Measurements from ENCODE around the gene APOBEC3G. TPM values are rescaled to one million over a fixed set of nuclear protein-coding genes. Genes with fewer than 3 reads are reported as not detected.

The APOBEC3G gene
- total RNA-seq, 1 donor from 2014 or later = 9.7 TPM

- H3K36me3 ChIP-seq (ENCODE audit: control insufficient read depth, insufficient read depth, low read length) = no peaks in the 10 kb centered on the region
- no peak overlapping the region for H3K4me3 ChIP-seq (ENCODE audit: low read depth, low read length)
- DNase-seq (ENCODE audit: low read depth) = no peak
- no peaks in the 10 kb centered on the region for H3K27me3 ChIP-seq (ENCODE audit: control insufficient read depth, insufficient read depth, low read length)
- no peak for TF ChIP-seq CTCF (IDR thresholded peaks at IDR 0.05; ENCODE audit: insufficient read depth, low read length, poor library complexity, severe bottlenecking)
Measured at GRCh38 chr22:39081598-39081997, 4.5 kb downstream of the APOBEC3G start.

- no peaks in the 10 kb centered on the region for H3K36me3 ChIP-seq (ENCODE audit: control insufficient read depth, insufficient read depth, low read length)
- H3K4me3 ChIP-seq (ENCODE audit: low read depth, low read length) = no peak overlapping the region
- DNase-seq (ENCODE audit: low read depth) = no peak
- H3K27me3 ChIP-seq (ENCODE audit: control insufficient read depth, insufficient read depth, low read length) = no peaks in the 10 kb centered on the region
- no peak for TF ChIP-seq CTCF (IDR thresholded peaks at IDR 0.05; ENCODE audit: insufficient read depth, low read length, poor library complexity, severe bottlenecking)
Measured at GRCh38 chr22:39083212-39084165, 6.4 kb downstream of the APOBEC3G start.

- Histone ChIP-seq H3K27me3 (ENCODE audit: control insufficient read depth, insufficient read depth, low read length) (no peaks in the 10 kb centered on the region), H3K36me3 (ENCODE audit: control insufficient read depth, insufficient read depth, low read length) (no peaks in the 10 kb centered on the region), H3K4me3 (ENCODE audit: low read depth, low read length) (no peak overlapping the region)
- DNase-seq (ENCODE audit: low read depth) = no peak
- no peak for TF ChIP-seq CTCF (IDR thresholded peaks at IDR 0.05; ENCODE audit: insufficient read depth, low read length, poor library complexity, severe bottlenecking)
Measured at GRCh38 chr22:39084666-39085065, 7.6 kb downstream of the APOBEC3G start.

- no peak for TF ChIP-seq CTCF (IDR thresholded peaks at IDR 0.05; ENCODE audit: insufficient read depth, low read length, poor library complexity, severe bottlenecking)
- no peak overlapping the region for H3K4me3 ChIP-seq (ENCODE audit: low read depth, low read length)
Measured at GRCh38 chr22:39087098-39087497, 10.0 kb downstream of the APOBEC3G start.

GRCh38 chr22:39087881-39088684 is 11.0 kb downstream of the APOBEC3G start:
- no peak overlapping the region for H3K4me3 ChIP-seq (ENCODE audit: low read depth, low read length)
- no peak for TF ChIP-seq CTCF (IDR thresholded peaks at IDR 0.05; ENCODE audit: insufficient read depth, low read length, poor library complexity, severe bottlenecking)
- no peak for DNase-seq (ENCODE audit: low read depth)
- peaks cover 6% of the 10 kb centered on the region for H3K27me3 ChIP-seq (ENCODE audit: control insufficient read depth, insufficient read depth, low read length)
- H3K36me3 ChIP-seq (ENCODE audit: control insufficient read depth, insufficient read depth, low read length) = no peaks in the 10 kb centered on the region

More at GRCh38 chr22:39087098-39087497, 10.0 kb downstream of the APOBEC3G start:
- DNase-seq (ENCODE audit: low read depth) = no peak
- Histone ChIP-seq H3K27me3 (ENCODE audit: control insufficient read depth, insufficient read depth, low read length) (peaks cover 4% of the 10 kb centered on the region), H3K36me3 (ENCODE audit: control insufficient read depth, insufficient read depth, low read length) (no peaks in the 10 kb centered on the region)
